Stimulated activated naive CD4-positive, alpha-beta T cell treated with Interleukin-2 at 50 U/mL for 16 hours (primary cell): ENCODE data around the gene USP5.

Experiments used
- DNase-seq: peaks from one replicate; lab custom pipeline; 2025; lab: John Stamatoyannopoulos, UW

USP5 gene

GRCh38 chr12:6912164-6912935 lies 60.4 kb downstream of the USP5 start:
- no peak for DNase-seq

- DNase-seq: peak; percentile 81
These were observed 62.4 kb downstream of the USP5 start, which contains the start of gene ENO2 for GRCh38 chr12:6914246-6914946. ENO2 (plus strand) TSS chr12:6914580; CDS start chr12:6915833, 1,253 bp downstream.

DNA sequence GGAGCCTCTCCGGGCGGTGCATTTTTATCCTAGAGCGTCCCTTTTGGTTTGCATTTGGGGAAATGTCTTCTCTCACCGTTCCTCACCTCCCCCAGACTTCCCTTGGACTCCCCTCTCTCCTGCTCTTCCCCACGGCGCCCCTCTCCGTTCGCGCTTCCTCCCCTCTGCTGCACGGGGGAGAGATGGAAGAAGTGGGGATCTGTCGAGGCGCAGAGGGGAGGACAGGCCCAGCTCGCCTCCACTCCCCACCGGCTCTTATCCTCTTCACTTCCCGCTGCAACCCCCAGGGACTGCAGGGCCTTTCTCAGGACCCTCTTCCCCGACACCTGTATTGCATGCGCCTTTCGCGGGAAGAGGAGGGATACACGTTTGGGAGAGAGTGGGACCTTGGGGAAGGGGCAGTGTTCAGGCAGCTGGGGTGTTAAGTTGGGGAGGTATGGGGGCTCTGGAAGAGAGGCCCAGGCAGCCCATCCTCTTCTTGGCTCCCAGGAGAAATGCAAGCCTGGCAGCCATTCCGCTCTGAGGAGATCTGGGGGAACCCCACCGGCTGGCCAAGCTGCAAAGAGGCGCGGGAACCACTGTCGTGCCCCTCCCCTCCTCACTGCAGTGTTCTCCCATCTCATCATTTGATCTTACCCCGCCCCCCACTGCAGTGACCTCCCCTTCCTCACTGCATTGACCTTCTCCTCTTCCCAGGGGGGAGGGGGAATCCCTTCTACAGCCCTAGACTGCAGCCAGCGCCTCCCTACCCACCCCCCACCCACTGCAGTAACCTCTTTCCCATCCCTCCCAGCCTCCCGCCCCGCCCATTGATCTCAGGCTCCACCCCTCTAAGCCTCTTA lies 63.2 kb downstream of the USP5 start:
- no peak for DNase-seq

- DNase-seq: no peak
These were observed 63.9 kb downstream of the USP5 start for GRCh38 chr12:6915789-6916285.
